ENCODE results near the gene XPO6.

GRCh38 chr16:28151180-28151579 is 60.6 kb downstream of the XPO6 start:
- TF ChIP-seq CTCF (IDR thresholded peaks at IDR 0.05) (no peak), POLR2A (IDR thresholded peaks at IDR 0.05) (no peak)
